ENCODE measurements around the gene ABL2. TPM values are rescaled to one million over a fixed set of nuclear protein-coding genes. Genes with fewer than 3 reads are reported as not detected.

ABL2 gene
- total RNA-seq, 4 donors from 2014 or later, result 12.9 to 37.3 (median 15.6) TPM

DNA sequence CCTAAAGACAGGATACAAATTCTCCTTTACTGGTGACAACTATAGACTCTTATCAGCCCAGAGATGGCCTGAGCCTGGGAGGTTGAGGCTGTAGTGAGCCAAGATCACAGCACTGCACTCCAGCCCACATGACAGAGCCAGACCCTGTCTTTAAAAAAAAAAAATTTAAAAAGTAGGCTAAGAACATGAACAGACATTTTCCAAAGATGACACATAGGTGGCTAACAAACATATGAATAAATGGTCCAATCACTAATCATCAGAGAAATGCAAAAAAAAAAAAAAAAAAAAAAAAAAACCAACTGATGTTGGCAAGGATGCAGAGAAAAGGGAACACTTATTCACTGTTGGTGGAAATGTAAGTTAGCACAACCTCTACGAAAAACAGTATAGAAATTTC, 82.6 kb downstream of the ABL2 start:
- no peak for DNase-seq (ENCODE audit: extremely low spot score)
- H3K9me3 ChIP-seq, result peaks cover 0 to 4% (median 0%) of the 10 kb centered on the region in 4 donors
- WGBS, result 84% methylated on average over 1 of the region's 1 CpG
- no peak overlapping the region for H3K27ac ChIP-seq (replicated peaks in 1 of 4)
- no peak for TF ChIP-seq EP300 (IDR thresholded peaks at IDR 0.05)
- TF ChIP-seq, protein P1, sequence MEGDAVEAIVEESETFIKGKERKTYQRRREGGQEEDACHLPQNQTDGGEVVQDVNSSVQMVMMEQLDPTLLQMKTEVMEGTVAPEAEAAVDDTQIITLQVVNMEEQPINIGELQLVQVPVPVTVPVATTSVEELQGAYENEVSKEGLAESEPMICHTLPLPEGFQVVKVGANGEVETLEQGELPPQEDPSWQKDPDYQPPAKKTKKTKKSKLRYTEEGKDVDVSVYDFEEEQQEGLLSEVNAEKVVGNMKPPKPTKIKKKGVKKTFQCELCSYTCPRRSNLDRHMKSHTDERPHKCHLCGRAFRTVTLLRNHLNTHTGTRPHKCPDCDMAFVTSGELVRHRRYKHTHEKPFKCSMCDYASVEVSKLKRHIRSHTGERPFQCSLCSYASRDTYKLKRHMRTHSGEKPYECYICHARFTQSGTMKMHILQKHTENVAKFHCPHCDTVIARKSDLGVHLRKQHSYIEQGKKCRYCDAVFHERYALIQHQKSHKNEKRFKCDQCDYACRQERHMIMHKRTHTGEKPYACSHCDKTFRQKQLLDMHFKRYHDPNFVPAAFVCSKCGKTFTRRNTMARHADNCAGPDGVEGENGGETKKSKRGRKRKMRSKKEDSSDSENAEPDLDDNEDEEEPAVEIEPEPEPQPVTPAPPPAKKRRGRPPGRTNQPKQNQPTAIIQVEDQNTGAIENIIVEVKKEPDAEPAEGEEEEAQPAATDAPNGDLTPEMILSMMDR (IDR thresholded peaks at IDR 0.05), result no peak
- no peak for TF ChIP-seq POLR2A (IDR thresholded peaks at IDR 0.05; ENCODE audit: low read depth)
- TF ChIP-seq POLR2AphosphoS5 (IDR thresholded peaks at IDR 0.05), result no peak
- peaks cover 0 to 25% (median 14%) of the 10 kb centered on the region in 4 donors for H3K4me1 ChIP-seq
- no peak overlapping the region for H3K4me3 ChIP-seq
- H3K36me3 ChIP-seq, result no peaks in the 10 kb centered on the region
- intact Hi-C loops (cut with DNase I), result no loop called here
- H3K27me3 ChIP-seq, result no peaks in the 10 kb centered on the region

DNA sequence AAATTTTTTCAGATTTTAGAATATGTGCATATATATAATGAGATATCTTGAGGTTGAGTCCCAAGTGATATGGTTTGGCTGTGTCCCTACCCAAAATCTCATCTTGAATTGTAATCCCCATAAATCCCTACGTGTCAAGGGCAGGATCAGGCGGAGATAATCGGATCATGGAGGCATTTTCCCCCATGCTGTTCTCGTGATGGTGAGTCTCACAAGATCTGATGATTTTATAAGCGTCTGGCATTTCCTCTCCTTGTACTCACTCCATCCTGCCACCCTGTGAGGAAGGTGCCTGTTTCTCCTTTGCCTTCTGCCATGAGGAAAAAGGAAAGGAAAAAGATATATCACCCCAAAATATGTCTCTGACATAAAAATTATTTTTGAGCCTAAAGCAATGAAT, 83.0 kb downstream of the ABL2 start:
- H3K4me3 ChIP-seq, result no peak overlapping the region
- peaks cover 0 to 4% (median 0%) of the 10 kb centered on the region in 4 donors for H3K9me3 ChIP-seq
- H3K36me3 ChIP-seq, result no peaks in the 10 kb centered on the region
- no peak overlapping the region for H3K27ac ChIP-seq (replicated peaks in 1 of 4)
- TF ChIP-seq POLR2AphosphoS5 (IDR thresholded peaks at IDR 0.05) (no peak), EP300 (IDR thresholded peaks at IDR 0.05) (no peak), POLR2A (IDR thresholded peaks at IDR 0.05; ENCODE audit: low read depth) (no peak)
- TF ChIP-seq, protein P1 (IDR thresholded peaks at IDR 0.05), result no peak
- H3K27me3 ChIP-seq, result no peaks in the 10 kb centered on the region
- intact Hi-C loops (cut with DNase I), result no loop called here
- DNase-seq (ENCODE audit: extremely low spot score), result no peak
- WGBS, result 95% methylated on average over 5 of the region's 5 CpGs
- H3K4me1 ChIP-seq, result peaks cover 0 to 29% (median 14%) of the 10 kb centered on the region in 4 donors

DNA sequence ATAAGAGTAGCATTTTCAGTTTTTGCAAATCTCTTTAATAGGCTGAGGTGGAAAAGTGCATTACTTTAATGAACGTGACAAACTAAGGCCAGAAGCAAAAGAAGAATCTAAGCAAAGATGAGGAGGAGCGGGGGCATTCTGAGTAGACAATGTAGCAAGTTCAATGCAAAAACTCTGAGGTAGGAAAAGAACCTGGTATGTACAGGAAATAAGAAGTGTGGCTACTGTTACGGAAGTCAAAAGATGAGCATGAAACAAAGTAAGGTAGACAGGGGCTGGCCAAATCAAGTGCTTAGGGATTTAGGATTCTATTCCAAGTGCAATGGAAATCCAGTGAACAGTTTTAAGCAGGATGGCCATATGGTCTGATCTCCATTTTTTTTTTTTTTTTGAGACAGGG, 84.0 kb downstream of the ABL2 start:
- no peak for DNase-seq (ENCODE audit: extremely low spot score)
- Histone ChIP-seq H3K27me3 (no peaks in the 10 kb centered on the region), H3K4me3 (no peak overlapping the region), H3K27ac (replicated peaks in 1 of 4) (no peak overlapping the region), H3K4me1 (peaks cover 0 to 37% (median 20%) of the 10 kb centered on the region in 4 donors), H3K36me3 (no peaks in the 10 kb centered on the region), H3K9me3 (peaks cover 0 to 4% (median 0%) of the 10 kb centered on the region in 4 donors)
- intact Hi-C loops (cut with DNase I), result no loop called here
- 90% methylated on average over 3 of the region's 3 CpGs for WGBS
- no peak for TF ChIP-seq EP300 (IDR thresholded peaks at IDR 0.05)
- TF ChIP-seq, protein P1 (IDR thresholded peaks at IDR 0.05), result no peak
- TF ChIP-seq POLR2AphosphoS5 (IDR thresholded peaks at IDR 0.05), result no peak
- TF ChIP-seq POLR2A (IDR thresholded peaks at IDR 0.05; ENCODE audit: low read depth), result no peak

DNA sequence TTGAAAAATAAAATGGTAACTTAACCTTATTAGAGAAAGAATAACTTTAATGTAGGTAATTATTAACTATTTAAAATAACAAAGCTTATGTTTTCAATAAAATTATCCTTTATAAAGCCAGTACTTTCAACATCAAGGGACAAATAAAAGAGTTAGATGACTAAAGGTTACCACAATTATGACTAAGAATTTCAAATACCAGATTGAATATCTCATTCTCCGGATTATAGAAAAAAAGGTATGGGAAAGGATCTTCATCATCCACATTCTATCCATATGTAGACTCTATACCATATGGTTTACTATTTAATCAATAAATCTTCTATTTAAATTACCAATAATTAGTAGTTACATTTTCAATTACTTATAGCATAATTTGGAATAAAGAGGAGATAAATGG, 84.9 kb downstream of the ABL2 start:
- H3K27ac ChIP-seq (replicated peaks in 1 of 4), result no peak overlapping the region
- peaks cover 0 to 44% (median 20%) of the 10 kb centered on the region in 4 donors for H3K4me1 ChIP-seq
- intact Hi-C loops (cut with DNase I), result loop anchor here (5.0 kb wide), 1 partner anchor 33 kb away; no protein-coding TSS in a partner anchor
- DNase-seq (ENCODE audit: extremely low spot score), result no peak
- no peaks in the 10 kb centered on the region for H3K27me3 ChIP-seq
- no peak overlapping the region for H3K4me3 ChIP-seq
- peaks cover 0 to under 1% (median 0%) of the 10 kb centered on the region in 4 donors for H3K9me3 ChIP-seq
- 85% methylated on average over 1 of the region's 1 CpG for WGBS
- TF ChIP-seq POLR2AphosphoS5 (IDR thresholded peaks at IDR 0.05), result no peak
- no peak for TF ChIP-seq EP300 (IDR thresholded peaks at IDR 0.05)
- H3K36me3 ChIP-seq, result no peaks in the 10 kb centered on the region

DNA sequence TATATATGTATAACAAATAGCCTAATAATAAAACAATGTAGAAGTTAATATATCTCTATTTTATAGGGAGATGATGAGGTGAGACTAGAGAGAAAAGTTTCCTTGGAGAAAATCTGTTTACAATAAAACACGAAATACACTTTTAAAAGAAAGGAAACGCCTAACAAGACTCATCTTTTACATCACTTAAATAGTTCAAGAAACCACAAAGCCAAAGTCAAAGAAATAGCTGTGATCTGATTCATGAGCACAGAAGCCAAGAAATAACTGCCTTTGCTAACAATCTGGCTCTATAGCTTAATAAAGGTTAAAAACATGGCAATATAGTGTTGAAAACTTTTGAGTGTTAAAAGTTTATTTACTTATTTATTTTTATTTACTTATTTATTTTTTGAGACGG, 86.2 kb downstream of the ABL2 start:
- no peaks in the 10 kb centered on the region for H3K36me3 ChIP-seq
- H3K27me3 ChIP-seq, result no peaks in the 10 kb centered on the region
- H3K27ac ChIP-seq (replicated peaks in 1 of 4), result peak overlapping the region; percentile 55 to 70 (median 63)
- H3K4me1 ChIP-seq, result peaks cover 0 to 48% (median 24%) of the 10 kb centered on the region in 4 donors
- WGBS, result 30% methylated on average over 3 of the region's 3 CpGs
- intact Hi-C loops (cut with DNase I), result loop anchor here (5.0 kb wide), 1 partner anchor 34 kb away; no protein-coding TSS in a partner anchor
- H3K4me3 ChIP-seq, result peak overlapping the region in 1 of 4 donors; percentile 44
- no peaks in the 10 kb centered on the region for H3K9me3 ChIP-seq
- DNase-seq (ENCODE audit: extremely low spot score), result no peak
- TF ChIP-seq EP300 (IDR thresholded peaks at IDR 0.05), result no peak
- TF ChIP-seq, protein P1 (IDR thresholded peaks at IDR 0.05), result no peak
- TF ChIP-seq POLR2A (IDR thresholded peaks at IDR 0.05; ENCODE audit: low read depth), result no peak
- no peak for TF ChIP-seq POLR2AphosphoS5 (IDR thresholded peaks at IDR 0.05)
